Measurements from ENCODE around the gene ZSWIM5. TPM values are rescaled to one million over a fixed set of nuclear protein-coding genes. Genes with fewer than 3 reads are reported as not detected.

ZSWIM5 gene
- total RNA-seq, 1 donor from 2014 or later, result under 0.01 TPM

GRCh38 chr1:45221716-45222115 lies 15.3 kb upstream of the ZSWIM5 start:
- Histone ChIP-seq H3K36me3 (ENCODE audit: control insufficient read depth, insufficient read depth, low read length) (no peaks in the 10 kb centered on the region), H3K4me3 (ENCODE audit: low read depth, low read length) (no peak overlapping the region), H3K27me3 (ENCODE audit: control insufficient read depth, insufficient read depth, low read length) (peaks cover 2% of the 10 kb centered on the region)
- FAIRE-seq, result peak; percentile 18
- TF ChIP-seq CTCF (IDR thresholded peaks at IDR 0.05; ENCODE audit: insufficient read depth, low read length, severe bottlenecking), result no peak
- DNase-seq (ENCODE audit: low read depth), result peak; percentile 64

GRCh38 chr1:45216861-45217260 lies 10.5 kb upstream of the ZSWIM5 start:
- FAIRE-seq, result no peak
- no peak for TF ChIP-seq CTCF (IDR thresholded peaks at IDR 0.05; ENCODE audit: insufficient read depth, low read length, severe bottlenecking)
- DNase-seq (ENCODE audit: low read depth), result no peak
- no peaks in the 10 kb centered on the region for H3K36me3 ChIP-seq (ENCODE audit: control insufficient read depth, insufficient read depth, low read length)
- H3K4me3 ChIP-seq (ENCODE audit: low read depth, low read length), result no peak overlapping the region
- peaks cover 2% of the 10 kb centered on the region for H3K27me3 ChIP-seq (ENCODE audit: control insufficient read depth, insufficient read depth, low read length)

DNA sequence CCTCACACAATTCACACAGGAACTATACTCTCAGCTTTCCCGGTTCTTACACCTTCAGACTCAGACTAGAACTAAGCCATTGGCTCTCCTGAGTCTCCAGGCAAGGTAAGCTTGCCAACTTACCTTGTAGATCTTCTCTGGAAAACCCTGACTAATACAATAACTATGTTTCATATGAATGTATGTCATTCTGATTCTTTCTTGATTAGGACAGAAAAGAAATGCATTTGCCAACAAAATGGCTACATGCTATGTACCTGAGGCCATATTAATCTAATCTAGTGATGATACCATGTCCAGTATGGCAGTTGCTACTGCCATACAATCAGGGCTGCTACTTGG lies 9.8 kb upstream of the ZSWIM5 start:
- TF ChIP-seq CTCF (IDR thresholded peaks at IDR 0.05; ENCODE audit: insufficient read depth, low read length, severe bottlenecking), result no peak
- DNase-seq (ENCODE audit: low read depth), result peak; percentile 64
- no peak for FAIRE-seq

DNA sequence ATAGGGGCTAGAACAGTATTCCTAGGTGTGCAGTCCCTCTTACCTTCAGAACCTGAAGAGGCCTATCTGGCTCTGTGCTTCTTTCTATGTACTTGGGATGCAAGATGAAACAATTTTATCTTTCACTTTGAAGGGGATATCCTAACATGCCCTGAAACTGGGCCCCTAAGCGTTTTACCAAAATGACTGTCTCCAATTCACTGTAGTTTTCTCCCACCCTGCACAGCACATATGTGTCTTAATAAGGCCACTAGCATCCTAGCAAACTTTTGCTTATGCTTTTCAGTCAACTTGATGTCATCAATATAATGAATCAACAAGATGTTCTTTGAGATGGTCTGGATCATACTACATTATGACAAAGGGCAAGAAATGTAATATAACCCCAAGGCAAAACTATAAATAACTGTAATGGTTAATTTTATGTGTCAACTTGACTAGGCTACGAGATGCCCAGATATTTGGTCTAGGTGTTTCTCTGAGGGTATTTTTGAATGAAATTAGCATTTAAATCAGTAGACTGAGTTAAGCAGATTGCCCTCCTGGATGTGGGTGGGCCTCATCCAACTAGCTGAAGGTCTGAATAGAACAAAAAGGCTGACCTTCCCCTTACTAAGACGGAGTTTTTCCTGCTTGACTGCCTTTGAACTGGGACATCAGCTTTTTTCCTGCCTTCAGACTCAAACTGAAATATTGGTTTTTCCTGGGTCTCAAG lies 9.2 kb upstream of the ZSWIM5 start:
- Histone ChIP-seq H3K4me3 (ENCODE audit: low read depth, low read length) (no peak overlapping the region), H3K27me3 (ENCODE audit: control insufficient read depth, insufficient read depth, low read length) (peaks cover 2% of the 10 kb centered on the region), H3K36me3 (ENCODE audit: control insufficient read depth, insufficient read depth, low read length) (no peaks in the 10 kb centered on the region)
- FAIRE-seq (no peak), DNase-seq (ENCODE audit: low read depth) (no peak)
- TF ChIP-seq CTCF (IDR thresholded peaks at IDR 0.05; ENCODE audit: insufficient read depth, low read length, severe bottlenecking), result no peak

More for the DNA sequence above, 9.8 kb upstream of the ZSWIM5 start:
- Histone ChIP-seq H3K27me3 (ENCODE audit: control insufficient read depth, insufficient read depth, low read length) (peaks cover 2% of the 10 kb centered on the region), H3K4me3 (ENCODE audit: low read depth, low read length) (no peak overlapping the region), H3K36me3 (ENCODE audit: control insufficient read depth, insufficient read depth, low read length) (no peaks in the 10 kb centered on the region)

GRCh38 chr1:45213892-45214291 lies 7.5 kb upstream of the ZSWIM5 start:
- DNase-seq (ENCODE audit: low read depth) (no peak), FAIRE-seq (no peak)
- no peak for TF ChIP-seq CTCF (IDR thresholded peaks at IDR 0.05; ENCODE audit: insufficient read depth, low read length, severe bottlenecking)
- Histone ChIP-seq H3K27me3 (ENCODE audit: control insufficient read depth, insufficient read depth, low read length) (no peaks in the 10 kb centered on the region), H3K36me3 (ENCODE audit: control insufficient read depth, insufficient read depth, low read length) (no peaks in the 10 kb centered on the region), H3K4me3 (ENCODE audit: low read depth, low read length) (no peak overlapping the region)

GRCh38 chr1:45211076-45211475 lies 4.7 kb upstream of the ZSWIM5 start:
- Histone ChIP-seq H3K36me3 (ENCODE audit: control insufficient read depth, insufficient read depth, low read length) (no peaks in the 10 kb centered on the region), H3K4me3 (ENCODE audit: low read depth, low read length) (no peak overlapping the region), H3K27me3 (ENCODE audit: control insufficient read depth, insufficient read depth, low read length) (peaks cover 7% of the 10 kb centered on the region)
- TF ChIP-seq CTCF (IDR thresholded peaks at IDR 0.05; ENCODE audit: insufficient read depth, low read length, severe bottlenecking), result no peak
- FAIRE-seq, result no peak
- DNase-seq (ENCODE audit: low read depth), result peak; percentile 37

All from bronchial epithelial cell (primary cell).